Astrocyte (in vitro differentiated cells and primary cell): ENCODE results near the gene SH3RF1. TPM values are rescaled to one million over a fixed set of nuclear protein-coding genes. Genes with fewer than 3 reads are reported as not detected.

Experiments
- DNase-seq: peaks from one replicate; pipeline ENCODE4 v3.0.0-alpha.2; 2010; ENCODE audit warnings: low read depth
- FAIRE-seq: peaks from 2 replicates; lab custom pipeline; 2011; peaks lifted over from hg19 to GRCh38; lab: Jason Lieb, UNC
- H2AFZ ChIP-seq: 2 replicates; pipeline ENCODE4 v1.6.0; 2012; ENCODE audit warnings: low read depth, low read length, inconsistent platforms
- H3K27ac ChIP-seq: 2 replicates; pipeline ENCODE4 v1.5.1; 2011; ENCODE audit warnings: low read depth, low read length, inconsistent platforms
- H3K27me3 ChIP-seq: 2 replicates; pipeline ENCODE4 v1.6.0; 2011; ENCODE audit warnings: low read length, inconsistent platforms; ENCODE audit not compliant: insufficient read depth
- H3K36me3 ChIP-seq: 2 replicates; pipeline ENCODE4 v1.5.1; 2011; ENCODE audit warnings: low read length, inconsistent platforms; ENCODE audit not compliant: insufficient read depth
- H3K4me1 ChIP-seq: 2 replicates; pipeline ENCODE4 v1.5.1; 2011; ENCODE audit warnings: low read length, inconsistent platforms; ENCODE audit not compliant: insufficient read depth
- H3K4me2 ChIP-seq: 2 replicates; pipeline ENCODE4 v1.6.0; 2012; ENCODE audit warnings: low read length, inconsistent platforms
- H3K4me3 ChIP-seq: 2 replicates; pipeline ENCODE4 v1.5.1; 2011; ENCODE audit warnings: low read depth, mild to moderate bottlenecking, low read length, inconsistent platforms; ENCODE audit not compliant: insufficient read depth
- H3K79me2 ChIP-seq: 2 replicates; pipeline ENCODE4 v1.6.0; 2012; ENCODE audit warnings: mild to moderate bottlenecking, low read length, inconsistent platforms; ENCODE audit not compliant: insufficient read depth
- H3K9ac ChIP-seq: 2 replicates; pipeline ENCODE4 v1.6.0; 2012; ENCODE audit warnings: mild to moderate bottlenecking, low read length, inconsistent platforms
- H3K9me3 ChIP-seq: 2 replicates; pipeline ENCODE4 v1.5.1; 2012; ENCODE audit warnings: low read depth, mild to moderate bottlenecking, low read length, inconsistent platforms; ENCODE audit not compliant: insufficient read depth
- H4K20me1 ChIP-seq: 2 replicates; pipeline ENCODE4 v1.6.0; 2012; ENCODE audit warnings: low read length, inconsistent platforms; ENCODE audit not compliant: insufficient read depth
- H3K27ac Mint-ChIP-seq: one replicate; pipeline ENCODE4 v1.8.0; 2021; ENCODE audit warnings: mild to moderate bottlenecking, mixed read lengths; ENCODE audit not compliant: unreplicated experiment
- H3K27me3 Mint-ChIP-seq: one replicate; pipeline ENCODE4 v1.8.0; 2021; ENCODE audit warnings: low read depth, mixed read lengths; ENCODE audit not compliant: unreplicated experiment
- H3K36me3 Mint-ChIP-seq: one replicate; pipeline ENCODE4 v1.8.0; 2021; ENCODE audit warnings: low read depth, mixed read lengths; ENCODE audit not compliant: unreplicated experiment
- H3K4me1 Mint-ChIP-seq: one replicate; pipeline ENCODE4 v1.8.0; 2021; ENCODE audit warnings: low read depth, mixed read lengths; ENCODE audit not compliant: unreplicated experiment
- H3K4me3 Mint-ChIP-seq: one replicate; pipeline ENCODE4 v1.8.0; 2021; ENCODE audit warnings: mild to moderate bottlenecking, moderate library complexity, mixed read lengths; ENCODE audit not compliant: unreplicated experiment
- H3K9me3 Mint-ChIP-seq: one replicate; pipeline ENCODE4 v1.8.0; 2021; ENCODE audit warnings: mild to moderate bottlenecking, mixed read lengths; ENCODE audit not compliant: unreplicated experiment
- CTCF ChIP-seq: IDR thresholded peaks from 2 replicates; pipeline ENCODE4 v1.5.1; 2011; ENCODE audit warnings: low read depth, mild to moderate bottlenecking, inconsistent platforms, low read length, moderate library complexity; ENCODE audit not compliant: insufficient read depth
- EZH2 ChIP-seq: IDR thresholded peaks from 2 replicates; pipeline ENCODE4 v1.6.1; 2012; ENCODE audit warnings: mild to moderate bottlenecking, low read length, inconsistent platforms; ENCODE audit not compliant: insufficient read depth
- total RNA-seq: library from RNA; stranded (reverse); gene quantifications from 2 replicates; pipeline ENCODE4 v1.2.1, GENCODE V29; 2021

Gene SH3RF1
- total RNA-seq, 1 donor from 2014 or later: 25.9 TPM

GRCh38 chr4:169275180-169275579 lies 4.4 kb upstream of the SH3RF1 start:
- peaks cover 14% of the 10 kb centered on the region for H3K4me1 ChIP-seq
- FAIRE-seq (no peak), DNase-seq (no peak)
- no peak overlapping the region for H3K4me3 ChIP-seq
- no peaks in the 10 kb centered on the region for H3K9me3 ChIP-seq
- no peaks in the 10 kb centered on the region for H4K20me1 ChIP-seq
- H3K4me3 Mint-ChIP-seq: no peak overlapping the region
- no peaks in the 10 kb centered on the region for H3K36me3 ChIP-seq
- no peaks in the 10 kb centered on the region for H3K36me3 Mint-ChIP-seq
- H3K9ac ChIP-seq: no peak overlapping the region
- H3K9me3 Mint-ChIP-seq: no peaks in the 10 kb centered on the region
- H2AFZ ChIP-seq: no peak overlapping the region
- H3K27me3 ChIP-seq: no peaks in the 10 kb centered on the region
- H3K4me1 Mint-ChIP-seq: peaks cover 14% of the 10 kb centered on the region
- H3K27ac ChIP-seq: no peak overlapping the region
- TF ChIP-seq CTCF (no peak), EZH2 (no peak)
- H3K4me2 ChIP-seq: no peak overlapping the region
- H3K27me3 Mint-ChIP-seq: no peaks in the 10 kb centered on the region
- no peak overlapping the region for H3K27ac Mint-ChIP-seq
- H3K79me2 ChIP-seq: peaks cover 5% of the 10 kb centered on the region

- Histone ChIP-seq H3K9me3 (no peaks in the 10 kb centered on the region), H2AFZ (no peak overlapping the region), H3K4me2 (no peak overlapping the region), H3K36me3 (no peaks in the 10 kb centered on the region), H3K4me3 (no peak overlapping the region), H3K27ac (no peak overlapping the region), H3K4me1 (peaks cover 14% of the 10 kb centered on the region), H3K9ac (no peak overlapping the region), H4K20me1 (no peaks in the 10 kb centered on the region), H3K79me2 (peaks cover 17% of the 10 kb centered on the region), H3K27me3 (no peaks in the 10 kb centered on the region)
- no peak for FAIRE-seq
- no peaks in the 10 kb centered on the region for H3K36me3 Mint-ChIP-seq
- peaks cover 20% of the 10 kb centered on the region for H3K4me1 Mint-ChIP-seq
- H3K4me3 Mint-ChIP-seq: no peak overlapping the region
- no peak overlapping the region for H3K27ac Mint-ChIP-seq
- no peaks in the 10 kb centered on the region for H3K27me3 Mint-ChIP-seq
- no peaks in the 10 kb centered on the region for H3K9me3 Mint-ChIP-seq
- TF ChIP-seq EZH2 (no peak), CTCF (no peak)
- no peak for DNase-seq
Observed at GRCh38 chr4:169274033-169274432, 3.3 kb upstream of the SH3RF1 start.

- Histone ChIP-seq H3K27ac (peak overlapping the region; percentile 95), H3K79me2 (peaks cover 33% of the 10 kb centered on the region), H3K27me3 (no peaks in the 10 kb centered on the region), H3K4me1 (peaks cover 25% of the 10 kb centered on the region), H3K9me3 (no peaks in the 10 kb centered on the region), H3K36me3 (no peaks in the 10 kb centered on the region), H2AFZ (no peak overlapping the region), H3K9ac (peak overlapping the region; percentile 98), H4K20me1 (peaks cover 5% of the 10 kb centered on the region), H3K4me2 (peak overlapping the region; percentile 89), H3K4me3 (peak overlapping the region; percentile 95)
- H3K27me3 Mint-ChIP-seq: no peaks in the 10 kb centered on the region
- peaks cover 27% of the 10 kb centered on the region for H3K4me1 Mint-ChIP-seq
- H3K4me3 Mint-ChIP-seq: peak overlapping the region; percentile 86
- no peaks in the 10 kb centered on the region for H3K36me3 Mint-ChIP-seq
- H3K27ac Mint-ChIP-seq: peak overlapping the region; percentile 13
- no peaks in the 10 kb centered on the region for H3K9me3 Mint-ChIP-seq
- peak; percentile 81 for DNase-seq
- FAIRE-seq: peak; percentile 90
- TF ChIP-seq CTCF (no peak), EZH2 (no peak)
Observed at GRCh38 chr4:169272265-169272886, 1.6 kb upstream of the SH3RF1 start.
